ENCODE measurements around the gene GTF3C6. TPM values are rescaled to one million over a fixed set of nuclear protein-coding genes. Genes with fewer than 3 reads are reported as not detected.

The GTF3C6 gene
- total and polyA plus RNA-seq, 2 of the 13 experiments (the other 11 are each of a cell fraction or from before 2014, with no cell fraction given) = 21.6 to 160 TPM

- TF ChIP-seq ZNF318 (CRISPR knock-in tag; IDR thresholded peaks at IDR 0.05) (no peak), ZNF720 (CRISPR knock-in tag; IDR thresholded peaks at IDR 0.05) (no peak), CEBPG (CRISPR knock-in tag; IDR thresholded peaks at IDR 0.05) (peak; percentile 98), HMG20B (CRISPR knock-in tag; conservative IDR thresholded peaks at IDR 0.05) (peak; percentile 73; the same call in 1 of the 2 replicates), TOPORS (CRISPR knock-in tag; IDR thresholded peaks at IDR 0.05) (0 out of 2 replicates have a peak, but pooled peaks have one; percentile 14), KLF16 (CRISPR knock-in tag; IDR thresholded peaks at IDR 0.05) (peak in 1 of 2 experiments; percentile 75; a peak in 2 of 4 replicates), HOMEZ (CRISPR knock-in tag; IDR thresholded peaks at IDR 0.05; ENCODE audit: low read depth) (peak; percentile 91), NFRKB (IDR thresholded peaks at IDR 0.05) (no peak), ZNF580 (CRISPR knock-in tag; IDR thresholded peaks at IDR 0.05; ENCODE audit: borderline replicate concordance, low read depth) (peak; percentile 34; the same call in 1 of the 2 replicates), IKZF5 (CRISPR knock-in tag; IDR thresholded peaks at IDR 0.05) (peak; percentile 62; the same call in 1 of the 2 replicates), SNAPC5 (CRISPR knock-in tag; IDR thresholded peaks at IDR 0.05; ENCODE audit: borderline replicate concordance) (no peak), SP5 (CRISPR knock-in tag; IDR thresholded peaks at IDR 0.05; ENCODE audit: borderline replicate concordance, low read depth) (peak; percentile 48), FOXO4 (CRISPR knock-in tag; conservative IDR thresholded peaks at IDR 0.05) (no peak), SAP130 (CRISPR knock-in tag; IDR thresholded peaks at IDR 0.05; ENCODE audit: low read depth) (peak; percentile 82), NR2F6 (IDR thresholded peaks at IDR 0.05) (no peak; the same call in 1 of the 2 replicates), NR2F6 (CRISPR knock-in tag; IDR thresholded peaks at IDR 0.05) (peak; percentile 57), SOX5 (CRISPR knock-in tag; IDR thresholded peaks at IDR 0.05; ENCODE audit: borderline replicate concordance) (peak; percentile 100)
Observed at GRCh38 chr6:110951986-110952794, 6.3 kb upstream of the GTF3C6 start (continued).
